CD8-positive, alpha-beta memory T cell (primary cell): ENCODE results near the gene PPP1R1A. TPM values are rescaled to one million over a fixed set of nuclear protein-coding genes. Genes with fewer than 3 reads are reported as not detected.

ENCODE experiments used
- CTCF ChIA-PET: fragments of 350-600 bp; sonication (Branson Sonifier 250); formaldehyde crosslinking; loops from one replicate; lab custom pipeline; 2021; ENCODE audit warnings: antibody characterized with exemption; lab: Charles Lee
- POLR2A ChIA-PET: fragments of 350-600 bp; sonication (Branson Sonifier 250); formaldehyde crosslinking; loops from one replicate; lab custom pipeline; 2021; ENCODE audit warnings: antibody characterized with exemption; lab: Charles Lee
- DNase-seq, 5 donors: peaks; one replicate each; pipeline versions ENCODE4 v3.0.0 to v3.0.0-alpha.2; 2020 to 2022; ENCODE audit warnings: mixed read lengths in 1 of 5
- H3K27ac ChIP-seq: one replicate; pipeline ENCODE4 v1.7.0; 2013; ENCODE audit warnings: low read depth, mild to moderate bottlenecking, low read length, moderate library complexity
- H3K27me3 ChIP-seq: 2 replicates; pipeline ENCODE4 v1.7.0; 2013; ENCODE audit warnings: low read length, mild to moderate bottlenecking; ENCODE audit not compliant: insufficient read depth, poor library complexity, severe bottlenecking
- H3K36me3 ChIP-seq: 2 replicates; pipeline ENCODE4 v1.7.0; 2013; ENCODE audit warnings: mild to moderate bottlenecking, low read length, moderate library complexity; ENCODE audit not compliant: insufficient read depth
- H3K4me1 ChIP-seq: 2 replicates; pipeline ENCODE4 v1.7.0; 2013; ENCODE audit warnings: mild to moderate bottlenecking, low read length, moderate library complexity; ENCODE audit not compliant: insufficient read depth
- H3K4me3 ChIP-seq: 2 replicates; pipeline ENCODE4 v1.7.0; 2013; ENCODE audit warnings: mild to moderate bottlenecking, low read length
- H3K9me3 ChIP-seq: 2 replicates; pipeline ENCODE4 v1.7.0; 2013; ENCODE audit warnings: mild to moderate bottlenecking, low read length
- H3K27ac Mint-ChIP-seq, 8 donors: one replicate each; pipeline ENCODE4 v1.8.0; 2020 to 2021; ENCODE audit warnings: mixed read lengths in 8 of 8, mild to moderate bottlenecking in 6 of 8, inconsistent platforms in 3 of 8, moderate library complexity in 3 of 8
- H3K27me3 Mint-ChIP-seq, 2 donors: one replicate each; pipeline ENCODE4 v1.8.0; 2020 to 2021; ENCODE audit warnings: mixed read lengths in 2 of 2, mild to moderate bottlenecking in 1 of 2, moderate library complexity in 1 of 2
- H3K36me3 Mint-ChIP-seq, 3 donors: one replicate each; pipeline ENCODE4 v1.8.0; 2020 to 2021; ENCODE audit warnings: mixed read lengths in 3 of 3, inconsistent platforms in 1 of 3, mild to moderate bottlenecking in 1 of 3
- H3K4me1 Mint-ChIP-seq, 3 donors: one replicate each; pipeline ENCODE4 v1.8.0; 2020 to 2021; ENCODE audit warnings: mixed read lengths in 3 of 3, inconsistent platforms in 1 of 3, mild to moderate bottlenecking in 1 of 3
- H3K4me3 Mint-ChIP-seq, 7 donors: one replicate each; pipeline ENCODE4 v1.8.0; 2020 to 2021; ENCODE audit warnings: mixed read lengths in 7 of 7, mild to moderate bottlenecking in 6 of 7, moderate library complexity in 4 of 7, inconsistent platforms in 2 of 7
- H3K9me3 Mint-ChIP-seq, 5 donors: one replicate each; pipeline ENCODE4 v1.8.0; 2020 to 2022; ENCODE audit warnings: mixed read lengths in 5 of 5, mild to moderate bottlenecking in 3 of 5, moderate library complexity in 2 of 5, inconsistent platforms in 1 of 5
- polyA plus RNA-seq: library from polyadenylated mRNA; unstranded; fragments of 300-500 nt; fragmentation: Illumina TruSeq; gene quantifications from one replicate; pipeline ENCODE4 v1.2.3, GENCODE V29; 2021
- total RNA-seq, 2 experiments: library from RNA; stranded (reverse); gene quantifications; one replicate each; pipeline ENCODE4 v1.2.3, GENCODE V29; 2021

Gene PPP1R1A
- total and polyA plus RNA-seq, 3 experiments from 2014 or later, result not detected

DNA sequence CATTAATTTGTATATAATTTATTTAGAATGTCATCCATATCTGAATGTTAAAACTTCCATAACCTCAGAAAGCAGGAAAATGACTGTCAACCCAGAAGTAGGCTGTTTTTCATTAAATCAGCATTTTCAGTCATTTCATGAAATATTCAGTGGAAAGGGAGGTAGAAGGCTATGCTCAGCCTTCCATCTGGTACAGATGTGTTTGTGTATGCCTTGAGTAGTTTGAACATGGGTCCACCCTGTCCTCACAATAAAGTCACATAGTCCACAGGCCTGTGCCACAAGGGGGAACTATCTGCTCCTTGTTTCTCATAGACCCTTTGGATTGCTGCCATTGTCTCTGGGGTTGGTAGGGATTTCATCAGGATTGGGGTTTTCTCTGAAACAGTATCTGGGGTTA lies 37.1 kb upstream of the PPP1R1A start:
- H3K27me3 Mint-ChIP-seq, result peaks cover 44 to 79% of the 10 kb centered on the region in 2 donors
- no peak for DNase-seq
- no peak overlapping the region for H3K4me3 Mint-ChIP-seq
- Histone ChIP-seq H3K27me3 (peaks cover 6% of the 10 kb centered on the region), H3K4me3 (no peak overlapping the region), H3K36me3 (no peaks in the 10 kb centered on the region), H3K27ac (no peak overlapping the region), H3K4me1 (no peaks in the 10 kb centered on the region), H3K9me3 (no peaks in the 10 kb centered on the region)
- no peak overlapping the region for H3K27ac Mint-ChIP-seq
- H3K9me3 Mint-ChIP-seq, result peaks cover 5 to 13% (median 10%) of the 10 kb centered on the region in 5 donors
- peaks cover 0 to 14% (median 0%) of the 10 kb centered on the region in 3 donors for H3K36me3 Mint-ChIP-seq
- no peaks in the 10 kb centered on the region for H3K4me1 Mint-ChIP-seq
- CTCF ChIA-PET, result no interaction called here
- POLR2A ChIA-PET, result no interaction called here

- no peak for DNase-seq
- peaks cover 6% of the 10 kb centered on the region for H3K27me3 ChIP-seq
- H3K9me3 ChIP-seq, result no peaks in the 10 kb centered on the region
- peaks cover 0 to 11% (median 0%) of the 10 kb centered on the region in 3 donors for H3K36me3 Mint-ChIP-seq
- H3K9me3 Mint-ChIP-seq, result peaks cover 5 to 13% (median 10%) of the 10 kb centered on the region in 5 donors
- no peak overlapping the region for H3K27ac ChIP-seq
- H3K36me3 ChIP-seq, result no peaks in the 10 kb centered on the region
- no peak overlapping the region for H3K4me3 ChIP-seq
- no peak overlapping the region for H3K27ac Mint-ChIP-seq
- ChIA-PET POLR2A (no interaction called here), CTCF (no interaction called here)
- no peaks in the 10 kb centered on the region for H3K4me1 Mint-ChIP-seq
- peaks cover 39 to 70% of the 10 kb centered on the region in 2 donors for H3K27me3 Mint-ChIP-seq
- H3K4me1 ChIP-seq, result no peaks in the 10 kb centered on the region
- H3K4me3 Mint-ChIP-seq, result no peak overlapping the region
These were observed 36.1 kb upstream of the PPP1R1A start for GRCh38 chr12:54624315-54625279.

GRCh38 chr12:54622463-54623183 lies 34.2 kb upstream of the PPP1R1A start:
- H3K4me1 Mint-ChIP-seq, result no peaks in the 10 kb centered on the region
- H3K9me3 Mint-ChIP-seq, result peaks cover under 1 to 9% (median 6%) of the 10 kb centered on the region in 5 donors
- H3K36me3 Mint-ChIP-seq, result peaks cover 0 to 2% (median 0%) of the 10 kb centered on the region in 3 donors
- Histone ChIP-seq H3K4me1 (no peaks in the 10 kb centered on the region), H3K27me3 (peaks cover 6% of the 10 kb centered on the region), H3K36me3 (no peaks in the 10 kb centered on the region), H3K27ac (no peak overlapping the region), H3K4me3 (no peak overlapping the region), H3K9me3 (no peaks in the 10 kb centered on the region)
- peaks cover 26 to 62% of the 10 kb centered on the region in 2 donors for H3K27me3 Mint-ChIP-seq
- H3K27ac Mint-ChIP-seq, result no peak overlapping the region
- DNase-seq, result no peak
- CTCF ChIA-PET, result interaction anchor here (0.8 kb wide), 1 partner anchor 26 kb away, joined by 3 read pairs; no protein-coding TSS in a partner anchor
- H3K4me3 Mint-ChIP-seq, result no peak overlapping the region
- POLR2A ChIA-PET, result interaction anchor here (0.5 kb wide), 1 partner anchor 17 kb away, joined by 8 read pairs; no protein-coding TSS in a partner anchor

- Histone ChIP-seq H3K27me3 (no peaks in the 10 kb centered on the region), H3K36me3 (no peaks in the 10 kb centered on the region), H3K27ac (no peak overlapping the region), H3K4me3 (no peak overlapping the region), H3K4me1 (no peaks in the 10 kb centered on the region), H3K9me3 (no peaks in the 10 kb centered on the region)
- Mint-ChIP-seq H3K36me3 (no peaks in the 10 kb centered on the region), H3K27ac (peak overlapping the region in 1 of 8 donors; percentile 14), H3K27me3 (peaks cover 14 to 48% of the 10 kb centered on the region in 2 donors), H3K9me3 (no peaks in the 10 kb centered on the region), H3K4me3 (no peak overlapping the region), H3K4me1 (peaks cover 0 to 4% (median 2%) of the 10 kb centered on the region in 3 donors)
- no peak for DNase-seq
- ChIA-PET POLR2A (interaction anchor here (0.5 kb wide), 1 partner anchor 1473 kb away, joined by 3 read pairs; no protein-coding TSS in a partner anchor), CTCF (no interaction called here)
These were observed 28.6 kb upstream of the PPP1R1A start for GRCh38 chr12:54616933-54617680.

DNA sequence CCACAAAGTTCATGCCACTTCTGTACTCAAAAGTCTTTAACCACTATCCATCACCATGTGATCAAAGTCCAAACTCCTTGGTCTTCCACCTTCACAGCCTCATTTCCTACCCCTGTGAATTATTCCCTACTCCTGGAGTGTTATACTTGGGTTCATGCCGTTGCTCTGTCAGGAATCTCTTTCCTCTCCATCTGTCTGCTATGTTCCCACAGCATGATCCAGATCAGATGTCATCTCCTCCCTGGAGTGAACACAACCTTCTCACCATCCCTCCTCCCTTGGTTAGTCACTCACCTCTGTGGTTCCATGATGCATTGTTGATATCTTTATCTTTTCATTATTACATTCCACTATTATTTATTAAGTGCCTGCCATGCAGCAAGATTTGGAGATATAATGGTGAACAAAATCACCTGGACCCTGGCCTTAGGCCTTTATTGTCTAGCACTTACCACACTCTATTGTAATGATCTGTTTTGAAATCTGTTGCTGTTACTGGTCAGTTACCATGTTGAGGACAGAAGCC lies 23.8 kb upstream of the PPP1R1A start:
- CTCF ChIA-PET, result no interaction called here
- H3K27ac Mint-ChIP-seq, result no peak overlapping the region
- no peak overlapping the region for H3K27ac ChIP-seq
- H3K36me3 ChIP-seq, result no peaks in the 10 kb centered on the region
- no peak overlapping the region for H3K4me3 Mint-ChIP-seq
- H3K4me3 ChIP-seq, result no peak overlapping the region
- H3K9me3 Mint-ChIP-seq, result no peaks in the 10 kb centered on the region
- POLR2A ChIA-PET, result no interaction called here
- H3K36me3 Mint-ChIP-seq, result no peaks in the 10 kb centered on the region
- no peaks in the 10 kb centered on the region for H3K9me3 ChIP-seq
- H3K27me3 Mint-ChIP-seq, result peaks cover 18 to 45% of the 10 kb centered on the region in 2 donors
- H3K4me1 ChIP-seq, result no peaks in the 10 kb centered on the region
- no peak for DNase-seq
- H3K27me3 ChIP-seq, result no peaks in the 10 kb centered on the region
- peaks cover 0 to 4% (median 2%) of the 10 kb centered on the region in 3 donors for H3K4me1 Mint-ChIP-seq

DNA sequence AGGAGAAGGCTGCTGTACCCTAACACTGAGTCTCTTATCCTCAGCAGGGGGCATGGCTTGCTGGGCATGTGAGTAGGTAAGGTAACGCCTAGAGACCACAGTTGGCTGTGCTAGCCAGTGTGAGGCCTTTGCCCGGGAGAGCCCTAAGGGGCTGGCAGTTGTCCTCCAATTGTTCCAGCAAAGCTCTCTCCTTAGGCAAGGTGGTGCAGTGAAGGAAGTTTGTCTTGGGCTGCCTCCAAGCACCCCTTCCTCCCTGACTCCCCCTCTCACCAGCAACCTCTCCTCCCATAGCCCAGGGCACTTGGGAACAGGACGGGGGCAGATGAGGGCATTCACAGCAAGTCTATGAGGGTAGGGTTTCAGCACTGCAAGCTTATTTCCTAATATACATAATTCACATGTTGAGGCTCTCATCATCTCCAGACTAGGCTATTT lies 23.3 kb upstream of the PPP1R1A start:
- H3K4me3 Mint-ChIP-seq, result no peak overlapping the region
- Histone ChIP-seq H3K9me3 (no peaks in the 10 kb centered on the region), H3K36me3 (no peaks in the 10 kb centered on the region), H3K27ac (no peak overlapping the region), H3K4me1 (no peaks in the 10 kb centered on the region), H3K27me3 (no peaks in the 10 kb centered on the region), H3K4me3 (no peak overlapping the region)
- H3K4me1 Mint-ChIP-seq, result peaks cover 0 to 1% (median 0%) of the 10 kb centered on the region in 3 donors
- peaks cover 17 to 47% of the 10 kb centered on the region in 2 donors for H3K27me3 Mint-ChIP-seq
- POLR2A ChIA-PET, result no interaction called here
- DNase-seq, result no peak
- H3K9me3 Mint-ChIP-seq, result no peaks in the 10 kb centered on the region
- no peaks in the 10 kb centered on the region for H3K36me3 Mint-ChIP-seq
- CTCF ChIA-PET, result no interaction called here
- no peak overlapping the region for H3K27ac Mint-ChIP-seq

- no peak overlapping the region for H3K27ac ChIP-seq
- no peaks in the 10 kb centered on the region for H3K4me1 Mint-ChIP-seq
- H3K4me1 ChIP-seq, result no peaks in the 10 kb centered on the region
- no peaks in the 10 kb centered on the region for H3K36me3 ChIP-seq
- peaks cover 7 to 23% of the 10 kb centered on the region in 2 donors for H3K27me3 Mint-ChIP-seq
- no peak for DNase-seq
- H3K4me3 ChIP-seq, result no peak overlapping the region
- no peak overlapping the region for H3K4me3 Mint-ChIP-seq
- H3K9me3 Mint-ChIP-seq, result no peaks in the 10 kb centered on the region
- no peaks in the 10 kb centered on the region for H3K27me3 ChIP-seq
- no peaks in the 10 kb centered on the region for H3K36me3 Mint-ChIP-seq
- H3K9me3 ChIP-seq, result no peaks in the 10 kb centered on the region
- CTCF ChIA-PET, result interaction anchor here (1.8 kb wide), 1 partner anchor 16 kb away, joined by 4 read pairs; no protein-coding TSS in a partner anchor
- no peak overlapping the region for H3K27ac Mint-ChIP-seq
- POLR2A ChIA-PET, result no interaction called here
These were observed 20.3 kb upstream of the PPP1R1A start for GRCh38 chr12:54608769-54609168.
